CD4-positive, CD25-positive, alpha-beta regulatory T cell (primary cell): Measurements from ENCODE around the gene EIF6. TPM values are rescaled to one million over a fixed set of nuclear protein-coding genes. Genes with fewer than 3 reads are reported as not detected.

Source experiments
- ATAC-seq, 2 donors: fragments of 150-1000 bp; cut with Tn5 transposase; one replicate each; pipeline ENCODE4 v1.10.0; 2021; ENCODE audit warnings: low read depth in 2 of 2, moderate number of reproducible peaks in 2 of 2, moderate library complexity in 1 of 2
- DNase-seq, 3 donors: peaks; one replicate each; pipeline versions ENCODE4 v3.0.0 to v3.0.0-alpha.2; 2012 to 2022; ENCODE audit warnings: mixed read lengths in 1 of 3
- H3K27ac ChIP-seq: one replicate; pipeline ENCODE4 v1.7.0; 2013; ENCODE audit warnings: mild to moderate bottlenecking, low read length; ENCODE audit not compliant: insufficient read depth, poor library complexity, severe bottlenecking
- H3K27me3 ChIP-seq: one replicate; pipeline ENCODE4 v1.7.0; 2013; ENCODE audit warnings: low read length; ENCODE audit not compliant: control insufficient read depth, insufficient read depth
- H3K36me3 ChIP-seq: one replicate; pipeline ENCODE4 v1.7.0; 2013; ENCODE audit warnings: mild to moderate bottlenecking, low read length, moderate library complexity; ENCODE audit not compliant: control insufficient read depth, insufficient read depth
- H3K4me1 ChIP-seq: 2 replicates; pipeline ENCODE4 v1.7.0; 2013; ENCODE audit warnings: mild to moderate bottlenecking, low read length; ENCODE audit not compliant: insufficient read depth, control insufficient read depth, poor library complexity, severe bottlenecking
- H3K4me3 ChIP-seq: one replicate; pipeline ENCODE4 v1.7.0; 2013; ENCODE audit warnings: low read depth, mild to moderate bottlenecking, low read length, moderate library complexity
- H3K9me3 ChIP-seq, 2 experiments: 1 replicate in 1 of 2; 2 replicates in 1 of 2; pipeline ENCODE4 v1.7.0; 2013; ENCODE audit warnings: low read length in 2 of 2, mild to moderate bottlenecking in 1 of 2, moderate library complexity in 1 of 2; ENCODE audit not compliant: control insufficient read depth in 2 of 2
- H3K27ac Mint-ChIP-seq, 3 donors: one replicate each; pipeline ENCODE4 v1.8.0; 2020 to 2022; ENCODE audit warnings: mild to moderate bottlenecking in 3 of 3, mixed read lengths in 3 of 3, moderate library complexity in 2 of 3
- H3K27me3 Mint-ChIP-seq: one replicate; pipeline ENCODE4 v1.8.0; 2022; ENCODE audit warnings: mild to moderate bottlenecking, mixed read lengths
- H3K36me3 Mint-ChIP-seq: one replicate; pipeline ENCODE4 v1.8.0; 2020; ENCODE audit warnings: mixed read lengths
- H3K4me1 Mint-ChIP-seq, 4 donors: one replicate each; pipeline ENCODE4 v1.8.0; 2020 to 2022; ENCODE audit warnings: mixed read lengths in 4 of 4, mild to moderate bottlenecking in 1 of 4
- H3K4me3 Mint-ChIP-seq, 4 donors: one replicate each; pipeline ENCODE4 v1.8.0; 2020 to 2022; ENCODE audit warnings: mild to moderate bottlenecking in 4 of 4, mixed read lengths in 4 of 4, moderate library complexity in 3 of 4
- H3K9me3 Mint-ChIP-seq, 7 donors: one replicate each; pipeline ENCODE4 v1.8.0; 2020 to 2022; ENCODE audit warnings: mixed read lengths in 7 of 7, mild to moderate bottlenecking in 3 of 7, moderate library complexity in 2 of 7
- polyA plus RNA-seq, 4 donors: library from polyadenylated mRNA; unstranded; fragments of 300-500 nt; fragmentation: Illumina TruSeq; gene quantifications; one replicate each; pipeline ENCODE4 v1.2.3, GENCODE V29; 2021
- total RNA-seq: library from RNA; stranded (reverse); gene quantifications from one replicate; pipeline ENCODE4 v1.2.3, GENCODE V29; 2022

EIF6 gene
- total and polyA plus RNA-seq, 5 donors from 2014 or later = 52.2 to 203 (median 180) TPM

- H3K27ac Mint-ChIP-seq = peak overlapping the region; percentile 43 to 82 (median 43)
- Histone ChIP-seq H3K9me3 (no peaks in the 10 kb centered on the region), H3K4me3 (no peak overlapping the region), H3K27ac (no peak overlapping the region), H3K4me1 (peaks cover 5% of the 10 kb centered on the region), H3K36me3 (no peaks in the 10 kb centered on the region), H3K27me3 (no peaks in the 10 kb centered on the region)
- no peaks in the 10 kb centered on the region for H3K27me3 Mint-ChIP-seq
- H3K4me3 Mint-ChIP-seq = peak overlapping the region in 1 of 4 donors; percentile 22
- peaks cover 29% of the 10 kb centered on the region for H3K36me3 Mint-ChIP-seq
- H3K9me3 Mint-ChIP-seq = no peaks in the 10 kb centered on the region
- peak; percentile 52 to 63 for ATAC-seq
- DNase-seq = peak in 1 of 3 donors; percentile 45
- peaks cover 5 to 15% (median 10%) of the 10 kb centered on the region in 4 donors for H3K4me1 Mint-ChIP-seq
Observed at GRCh38 chr20:35252037-35252461, 32.5 kb downstream of the EIF6 start.

DNA sequence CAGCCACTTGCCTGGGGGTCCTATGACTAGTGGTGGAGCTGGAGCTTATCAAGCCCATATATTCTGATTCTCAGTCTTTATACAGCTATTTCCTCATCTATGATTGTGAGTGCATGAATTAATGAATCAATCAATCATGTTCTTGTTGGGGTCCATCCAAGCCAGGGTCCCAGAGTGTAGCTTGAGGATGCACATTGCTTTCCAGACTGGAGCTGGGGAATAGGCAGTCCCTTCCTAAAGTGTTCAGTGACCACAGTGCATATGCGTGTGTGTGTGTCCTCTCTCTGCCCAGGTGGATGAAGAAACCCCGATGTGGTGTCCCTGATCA lies 33.0 kb downstream of the EIF6 start:
- H3K27me3 ChIP-seq = no peaks in the 10 kb centered on the region
- H3K4me3 ChIP-seq = no peak overlapping the region
- H3K4me1 ChIP-seq = peaks cover 5% of the 10 kb centered on the region
- no peak for ATAC-seq
- Mint-ChIP-seq H3K4me3 (no peak overlapping the region), H3K36me3 (peaks cover 25% of the 10 kb centered on the region), H3K9me3 (no peaks in the 10 kb centered on the region), H3K27ac (peak overlapping the region in 1 of 3 donors; percentile 31), H3K27me3 (no peaks in the 10 kb centered on the region), H3K4me1 (peaks cover 5 to 15% (median 10%) of the 10 kb centered on the region in 4 donors)
- no peaks in the 10 kb centered on the region for H3K9me3 ChIP-seq
- DNase-seq = no peak
- no peak overlapping the region for H3K27ac ChIP-seq
- no peaks in the 10 kb centered on the region for H3K36me3 ChIP-seq

DNA sequence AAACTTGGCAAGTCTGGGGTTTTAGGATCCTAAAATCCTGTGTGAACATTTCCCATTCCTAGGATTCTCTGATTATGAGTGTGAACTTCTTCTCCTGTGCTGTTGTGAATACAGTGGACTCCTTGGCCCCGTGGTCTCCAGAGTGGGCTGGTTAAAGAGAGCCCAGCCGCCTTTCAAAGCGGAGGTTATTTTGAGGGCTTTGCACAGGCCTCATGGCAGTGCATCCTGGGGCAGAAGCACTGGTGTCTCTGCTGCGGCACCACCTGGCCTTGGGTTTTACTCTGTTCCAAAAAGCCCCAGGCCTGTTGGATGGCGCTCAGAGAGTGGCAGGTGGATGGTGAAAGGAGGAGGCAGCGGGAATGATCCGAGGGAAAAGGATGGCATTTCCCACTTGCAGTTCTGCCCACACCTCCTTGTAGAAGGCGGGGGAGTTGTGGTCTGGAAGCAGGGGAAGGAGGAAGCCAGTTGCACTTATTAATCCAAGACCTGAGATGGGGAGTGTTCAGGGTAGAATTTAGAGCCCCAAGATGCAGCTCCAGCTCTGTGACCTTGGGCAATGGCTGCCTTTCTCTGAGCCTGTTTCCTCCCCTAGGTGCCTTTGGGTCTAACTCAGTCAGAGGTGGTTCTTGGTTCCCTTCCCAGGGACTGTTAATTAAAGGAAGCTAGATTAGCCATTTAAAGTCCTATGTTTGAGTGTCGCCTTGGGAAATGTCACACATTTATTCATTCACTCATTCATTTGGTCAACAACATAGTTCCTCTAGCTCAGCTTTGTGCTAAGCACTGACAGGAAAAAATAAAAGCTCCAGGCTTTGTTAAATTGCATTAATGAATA lies 35.7 kb downstream of the EIF6 start:
- Mint-ChIP-seq H3K27me3 (no peaks in the 10 kb centered on the region), H3K36me3 (peaks cover 18% of the 10 kb centered on the region), H3K4me3 (no peak overlapping the region), H3K27ac (no peak overlapping the region), H3K9me3 (no peaks in the 10 kb centered on the region), H3K4me1 (peaks cover 5 to 12% (median 10%) of the 10 kb centered on the region in 4 donors)
- no peak overlapping the region for H3K27ac ChIP-seq
- ATAC-seq (no peak), DNase-seq (no peak)
- H3K36me3 ChIP-seq = no peaks in the 10 kb centered on the region
- H3K27me3 ChIP-seq = no peaks in the 10 kb centered on the region
- no peak overlapping the region for H3K4me3 ChIP-seq
- H3K9me3 ChIP-seq = no peaks in the 10 kb centered on the region
- peaks cover 5% of the 10 kb centered on the region for H3K4me1 ChIP-seq

- ATAC-seq (no peak), DNase-seq (no peak)
- Histone ChIP-seq H3K9me3 (no peaks in the 10 kb centered on the region), H3K27me3 (no peaks in the 10 kb centered on the region), H3K4me1 (no peaks in the 10 kb centered on the region), H3K4me3 (no peak overlapping the region), H3K36me3 (no peaks in the 10 kb centered on the region), H3K27ac (no peak overlapping the region)
- H3K4me1 Mint-ChIP-seq = peaks cover 0 to 3% (median 2%) of the 10 kb centered on the region in 4 donors
- no peaks in the 10 kb centered on the region for H3K27me3 Mint-ChIP-seq
- H3K27ac Mint-ChIP-seq = no peak overlapping the region
- H3K4me3 Mint-ChIP-seq = no peak overlapping the region
- H3K9me3 Mint-ChIP-seq = no peaks in the 10 kb centered on the region
- H3K36me3 Mint-ChIP-seq = peaks cover 11% of the 10 kb centered on the region
Observed at GRCh38 chr20:35246723-35247122, 37.8 kb downstream of the EIF6 start.

DNA sequence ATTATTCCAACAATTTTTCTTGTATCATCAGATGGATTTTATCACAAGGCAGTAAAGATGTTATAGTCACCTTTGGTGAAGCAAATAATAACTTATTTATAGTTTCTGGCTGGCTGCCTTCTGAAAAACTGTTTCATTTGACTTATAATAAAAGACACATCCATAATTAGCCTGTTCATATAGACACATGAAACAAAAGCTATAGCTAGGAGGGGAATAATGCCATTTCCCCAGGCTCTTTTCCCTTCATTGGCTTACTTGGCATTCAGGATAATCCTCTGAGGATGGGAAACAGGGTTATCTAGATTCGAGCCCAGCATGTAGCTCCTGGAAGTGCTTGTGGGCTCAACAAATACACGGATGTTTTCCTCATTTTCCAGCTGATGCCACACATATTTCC lies 40.6 kb downstream of the EIF6 start:
- Histone ChIP-seq H3K4me3 (no peak overlapping the region), H3K27me3 (no peaks in the 10 kb centered on the region), H3K27ac (no peak overlapping the region), H3K9me3 (no peaks in the 10 kb centered on the region), H3K36me3 (no peaks in the 10 kb centered on the region), H3K4me1 (no peaks in the 10 kb centered on the region)
- Mint-ChIP-seq H3K36me3 (peaks cover 11% of the 10 kb centered on the region), H3K27me3 (no peaks in the 10 kb centered on the region), H3K27ac (no peak overlapping the region), H3K4me3 (no peak overlapping the region), H3K9me3 (no peaks in the 10 kb centered on the region), H3K4me1 (peaks cover 0 to 2% (median 0%) of the 10 kb centered on the region in 4 donors)
- ATAC-seq (no peak), DNase-seq (no peak)

DNA sequence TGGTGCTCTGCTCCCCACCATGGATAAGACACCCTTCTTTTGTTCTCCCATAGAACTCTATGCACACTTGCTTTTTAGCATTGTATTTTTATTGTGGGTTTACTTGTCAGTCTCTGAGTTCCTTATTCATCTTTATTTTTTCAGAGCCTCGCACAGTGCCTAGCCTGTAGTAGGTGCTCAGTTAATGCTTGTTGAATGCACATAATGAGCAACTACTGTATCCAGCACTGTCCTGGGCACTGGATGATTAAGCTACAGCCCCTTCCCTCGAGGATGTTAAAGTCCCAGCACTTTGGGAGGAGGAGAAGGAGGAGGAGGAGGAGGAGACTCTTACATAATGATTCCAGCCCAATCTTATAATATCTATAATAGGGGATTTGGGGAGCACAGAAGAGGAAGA lies 41.3 kb downstream of the EIF6 start:
- H3K9me3 Mint-ChIP-seq = no peaks in the 10 kb centered on the region
- DNase-seq (no peak), ATAC-seq (no peak)
- Histone ChIP-seq H3K4me3 (no peak overlapping the region), H3K27me3 (no peaks in the 10 kb centered on the region), H3K36me3 (no peaks in the 10 kb centered on the region), H3K27ac (no peak overlapping the region), H3K4me1 (no peaks in the 10 kb centered on the region), H3K9me3 (no peaks in the 10 kb centered on the region)
- H3K36me3 Mint-ChIP-seq = peaks cover 16% of the 10 kb centered on the region
- no peak overlapping the region for H3K27ac Mint-ChIP-seq
- H3K27me3 Mint-ChIP-seq = no peaks in the 10 kb centered on the region
- H3K4me3 Mint-ChIP-seq = no peak overlapping the region
- peaks cover 0 to 3% (median 0%) of the 10 kb centered on the region in 4 donors for H3K4me1 Mint-ChIP-seq

DNA sequence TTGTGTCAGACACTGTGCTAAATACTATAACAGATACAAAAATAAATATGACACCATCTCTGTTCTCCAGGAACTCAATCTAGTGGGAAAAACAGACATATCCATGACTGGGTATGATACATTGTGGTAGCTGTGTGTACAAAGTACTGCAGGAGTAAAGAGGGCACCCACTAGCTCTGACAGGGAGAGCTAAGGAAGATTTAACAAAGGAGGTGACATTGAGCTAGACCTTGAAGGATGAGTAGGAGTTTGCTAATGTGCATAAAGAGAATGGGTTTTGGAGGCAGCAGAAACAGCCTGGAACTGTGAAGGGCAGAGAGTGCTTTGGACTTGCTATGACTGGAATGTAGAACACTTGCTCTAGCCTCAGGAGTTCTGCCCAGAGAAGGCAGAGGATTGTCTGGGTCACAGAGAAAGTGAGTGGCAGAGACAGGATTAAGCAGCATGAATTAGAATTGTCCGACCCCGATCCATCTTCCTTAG lies 43.7 kb downstream of the EIF6 start:
- Mint-ChIP-seq H3K27ac (peak overlapping the region in 1 of 3 donors; percentile 43), H3K4me1 (peaks cover 0 to 4% (median 0%) of the 10 kb centered on the region in 4 donors), H3K9me3 (no peaks in the 10 kb centered on the region), H3K36me3 (peaks cover 29% of the 10 kb centered on the region), H3K4me3 (no peak overlapping the region), H3K27me3 (no peaks in the 10 kb centered on the region)
- no peak overlapping the region for H3K4me3 ChIP-seq
- no peaks in the 10 kb centered on the region for H3K9me3 ChIP-seq
- no peaks in the 10 kb centered on the region for H3K27me3 ChIP-seq
- no peaks in the 10 kb centered on the region for H3K4me1 ChIP-seq
- no peak for DNase-seq
- no peak overlapping the region for H3K27ac ChIP-seq
- H3K36me3 ChIP-seq = peaks cover 2% of the 10 kb centered on the region
- ATAC-seq = no peak
